ENCODE measurements around the gene RYR1. TPM values are rescaled to one million over a fixed set of nuclear protein-coding genes. Genes with fewer than 3 reads are reported as not detected.

RYR1 gene
- polyA plus RNA-seq, 1 of the 3 experiments (the other 2 are of a cell fraction): under 0.01 TPM

DNA sequence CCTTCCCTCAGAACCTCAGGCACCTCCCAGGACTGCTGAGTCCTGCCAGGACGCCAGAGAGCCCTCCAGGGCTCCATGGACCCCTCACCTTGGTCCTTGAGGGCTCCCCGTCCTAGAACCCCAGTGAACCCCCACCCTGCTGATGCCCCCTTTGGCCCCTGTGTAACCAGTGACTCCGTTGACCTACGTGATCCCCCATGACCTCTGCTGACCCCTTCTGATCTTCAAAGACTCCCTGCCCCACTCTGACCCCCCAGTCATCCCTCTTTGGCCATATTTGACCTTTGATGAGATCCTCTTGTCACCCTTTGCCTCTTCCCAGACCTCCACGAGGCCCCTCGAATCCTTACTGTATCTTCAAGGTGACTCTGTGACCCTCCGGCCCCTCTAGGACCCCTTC is 92.9 kb downstream of the RYR1 start:
- H3K9me2 ChIP-seq: no peaks in the 10 kb centered on the region
- H3F3A ChIP-seq (replicated peaks; ENCODE audit: insufficient read depth): no peaks in the 10 kb centered on the region
- POLR2A ChIA-PET: no interaction called here
- H3K27me3 ChIP-seq (ENCODE audit: insufficient read depth): no peaks in the 10 kb centered on the region
- CTCF ChIA-PET: no interaction called here
- no peaks in the 10 kb centered on the region for H3K36me3 ChIP-seq (replicated peaks in 1 of 2; ENCODE audit: control insufficient read depth in 1 of 2, insufficient read depth in 2 of 2, low read length in 1 of 2)
- H4K20me1 ChIP-seq (ENCODE audit: insufficient read depth): no peaks in the 10 kb centered on the region
- H3K79me2 ChIP-seq (ENCODE audit: insufficient read depth): no peaks in the 10 kb centered on the region
- no peak overlapping the region for H3K9ac ChIP-seq
- H3K4me1 ChIP-seq (ENCODE audit: control insufficient read depth in 1 of 2, insufficient read depth in 2 of 2, low read depth in 1 of 2, low read length in 1 of 2): no peaks in the 10 kb centered on the region
- no peak overlapping the region for H2AFZ ChIP-seq (ENCODE audit: low read depth)
- TF ChIP-seq, protein P1, sequence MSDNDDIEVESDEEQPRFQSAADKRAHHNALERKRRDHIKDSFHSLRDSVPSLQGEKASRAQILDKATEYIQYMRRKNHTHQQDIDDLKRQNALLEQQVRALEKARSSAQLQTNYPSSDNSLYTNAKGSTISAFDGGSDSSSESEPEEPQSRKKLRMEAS (IDR thresholded peaks at IDR 0.05; ENCODE audit: low read depth): no peak
- TF ChIP-seq EP300 (IDR thresholded peaks at IDR 0.05; ENCODE audit: borderline replicate concordance in 1 of 2, low read depth in 1 of 2, low read length in 1 of 2): no peak
- no peak for TF ChIP-seq FOXJ3 (CRISPR knock-in tag; IDR thresholded peaks at IDR 0.05)
- no peak for TF ChIP-seq RXRA (IDR thresholded peaks at IDR 0.05; ENCODE audit: borderline replicate concordance, low read depth)
- no peak for TF ChIP-seq ELF1 (IDR thresholded peaks at IDR 0.05)
- no peak for TF ChIP-seq TAF1 (IDR thresholded peaks at IDR 0.05; ENCODE audit: borderline replicate concordance, low read depth, low read length)
- TF ChIP-seq, protein P2, sequence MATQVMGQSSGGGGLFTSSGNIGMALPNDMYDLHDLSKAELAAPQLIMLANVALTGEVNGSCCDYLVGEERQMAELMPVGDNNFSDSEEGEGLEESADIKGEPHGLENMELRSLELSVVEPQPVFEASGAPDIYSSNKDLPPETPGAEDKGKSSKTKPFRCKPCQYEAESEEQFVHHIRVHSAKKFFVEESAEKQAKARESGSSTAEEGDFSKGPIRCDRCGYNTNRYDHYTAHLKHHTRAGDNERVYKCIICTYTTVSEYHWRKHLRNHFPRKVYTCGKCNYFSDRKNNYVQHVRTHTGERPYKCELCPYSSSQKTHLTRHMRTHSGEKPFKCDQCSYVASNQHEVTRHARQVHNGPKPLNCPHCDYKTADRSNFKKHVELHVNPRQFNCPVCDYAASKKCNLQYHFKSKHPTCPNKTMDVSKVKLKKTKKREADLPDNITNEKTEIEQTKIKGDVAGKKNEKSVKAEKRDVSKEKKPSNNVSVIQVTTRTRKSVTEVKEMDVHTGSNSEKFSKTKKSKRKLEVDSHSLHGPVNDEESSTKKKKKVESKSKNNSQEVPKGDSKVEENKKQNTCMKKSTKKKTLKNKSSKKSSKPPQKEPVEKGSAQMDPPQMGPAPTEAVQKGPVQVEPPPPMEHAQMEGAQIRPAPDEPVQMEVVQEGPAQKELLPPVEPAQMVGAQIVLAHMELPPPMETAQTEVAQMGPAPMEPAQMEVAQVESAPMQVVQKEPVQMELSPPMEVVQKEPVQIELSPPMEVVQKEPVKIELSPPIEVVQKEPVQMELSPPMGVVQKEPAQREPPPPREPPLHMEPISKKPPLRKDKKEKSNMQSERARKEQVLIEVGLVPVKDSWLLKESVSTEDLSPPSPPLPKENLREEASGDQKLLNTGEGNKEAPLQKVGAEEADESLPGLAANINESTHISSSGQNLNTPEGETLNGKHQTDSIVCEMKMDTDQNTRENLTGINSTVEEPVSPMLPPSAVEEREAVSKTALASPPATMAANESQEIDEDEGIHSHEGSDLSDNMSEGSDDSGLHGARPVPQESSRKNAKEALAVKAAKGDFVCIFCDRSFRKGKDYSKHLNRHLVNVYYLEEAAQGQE (IDR thresholded peaks at IDR 0.05; ENCODE audit: low read depth, low read length): no peak
- no peak overlapping the region for H3K4me2 ChIP-seq
- no peak overlapping the region for H3K27ac ChIP-seq (ENCODE audit: low read depth in 2 of 2, low read length in 1 of 2)
- WGBS (ENCODE audit: low lambda C conversion rate): 57% methylated on average over 7 of the region's 7 CpGs
- no peak overlapping the region for H3K4me3 ChIP-seq (ENCODE audit: low read depth in 2 of 2, low read length in 1 of 2)
- no peaks in the 10 kb centered on the region for H3K9me3 ChIP-seq
- DNase-seq: no peak

DNA sequence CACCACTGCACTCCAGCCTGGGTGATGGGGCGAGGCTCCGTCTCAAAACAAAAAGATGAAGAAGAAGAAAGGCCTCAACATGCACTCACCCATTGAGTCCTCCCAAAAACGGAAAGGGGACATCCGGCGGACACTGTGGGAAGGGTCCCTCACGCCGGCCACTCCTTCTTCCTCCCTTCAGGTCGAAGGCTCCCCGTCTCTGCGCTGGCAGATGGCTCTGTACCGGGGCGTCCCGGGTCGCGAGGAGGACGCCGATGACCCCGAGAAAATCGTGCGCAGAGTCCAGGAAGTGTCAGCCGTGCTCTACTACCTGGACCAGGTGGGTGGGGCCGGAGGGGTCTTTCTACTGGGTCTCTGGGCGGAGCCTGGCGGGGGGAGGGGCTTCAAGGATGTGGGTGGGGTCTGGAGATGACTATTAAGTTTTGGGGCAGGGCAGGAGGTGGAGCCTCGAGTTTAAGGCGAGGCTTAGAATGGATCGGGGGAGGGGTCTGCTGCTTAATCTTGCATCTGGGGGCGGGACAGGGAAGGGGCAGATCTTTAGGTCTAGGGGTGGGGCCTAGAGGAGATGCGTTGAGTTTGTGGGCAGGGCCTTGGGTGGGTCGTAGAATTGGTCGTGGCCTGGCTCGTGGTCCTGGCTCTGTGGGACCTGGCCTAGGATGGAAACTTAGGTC is 94.1 kb downstream of the RYR1 start:
- Histone ChIP-seq H3F3A (replicated peaks; ENCODE audit: insufficient read depth) (no peaks in the 10 kb centered on the region), H3K9me2 (no peaks in the 10 kb centered on the region), H3K9ac (no peak overlapping the region), H3K4me1 (ENCODE audit: control insufficient read depth in 1 of 2, insufficient read depth in 2 of 2, low read depth in 1 of 2, low read length in 1 of 2) (no peaks in the 10 kb centered on the region), H3K27ac (ENCODE audit: low read depth in 2 of 2, low read length in 1 of 2) (no peak overlapping the region), H2AFZ (ENCODE audit: low read depth) (no peak overlapping the region), H3K9me3 (no peaks in the 10 kb centered on the region), H4K20me1 (ENCODE audit: insufficient read depth) (no peaks in the 10 kb centered on the region), H3K4me3 (ENCODE audit: low read depth in 2 of 2, low read length in 1 of 2) (no peak overlapping the region), H3K27me3 (ENCODE audit: insufficient read depth) (no peaks in the 10 kb centered on the region), H3K79me2 (ENCODE audit: insufficient read depth) (no peaks in the 10 kb centered on the region), H3K36me3 (replicated peaks in 1 of 2; ENCODE audit: control insufficient read depth in 1 of 2, insufficient read depth in 2 of 2, low read length in 1 of 2) (no peaks in the 10 kb centered on the region), H3K4me2 (no peak overlapping the region)
- ChIA-PET CTCF (no interaction called here), POLR2A (no interaction called here)
- DNase-seq: no peak
- 82% methylated on average over 32 of the region's 32 CpGs for WGBS (ENCODE audit: low lambda C conversion rate)
- no peak for TF ChIP-seq EZH2phosphoT487 (IDR thresholded peaks at IDR 0.05; ENCODE audit: borderline replicate concordance, low read depth)
- no peak for TF ChIP-seq YY1 (IDR thresholded peaks at IDR 0.05; ENCODE audit: low read depth)
- TF ChIP-seq, protein P2 (IDR thresholded peaks at IDR 0.05; ENCODE audit: low read depth, low read length): no peak
- TF ChIP-seq, protein P3, sequence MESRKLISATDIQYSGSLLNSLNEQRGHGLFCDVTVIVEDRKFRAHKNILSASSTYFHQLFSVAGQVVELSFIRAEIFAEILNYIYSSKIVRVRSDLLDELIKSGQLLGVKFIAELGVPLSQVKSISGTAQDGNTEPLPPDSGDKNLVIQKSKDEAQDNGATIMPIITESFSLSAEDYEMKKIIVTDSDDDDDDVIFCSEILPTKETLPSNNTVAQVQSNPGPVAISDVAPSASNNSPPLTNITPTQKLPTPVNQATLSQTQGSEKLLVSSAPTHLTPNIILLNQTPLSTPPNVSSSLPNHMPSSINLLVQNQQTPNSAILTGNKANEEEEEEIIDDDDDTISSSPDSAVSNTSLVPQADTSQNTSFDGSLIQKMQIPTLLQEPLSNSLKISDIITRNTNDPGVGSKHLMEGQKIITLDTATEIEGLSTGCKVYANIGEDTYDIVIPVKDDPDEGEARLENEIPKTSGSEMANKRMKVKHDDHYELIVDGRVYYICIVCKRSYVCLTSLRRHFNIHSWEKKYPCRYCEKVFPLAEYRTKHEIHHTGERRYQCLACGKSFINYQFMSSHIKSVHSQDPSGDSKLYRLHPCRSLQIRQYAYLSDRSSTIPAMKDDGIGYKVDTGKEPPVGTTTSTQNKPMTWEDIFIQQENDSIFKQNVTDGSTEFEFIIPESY (IDR thresholded peaks at IDR 0.05; ENCODE audit: borderline replicate concordance, low read depth): no peak
- no peak for TF ChIP-seq NRF1 (IDR thresholded peaks at IDR 0.05; ENCODE audit: low read depth, low read length)
- TF ChIP-seq, protein P4, sequence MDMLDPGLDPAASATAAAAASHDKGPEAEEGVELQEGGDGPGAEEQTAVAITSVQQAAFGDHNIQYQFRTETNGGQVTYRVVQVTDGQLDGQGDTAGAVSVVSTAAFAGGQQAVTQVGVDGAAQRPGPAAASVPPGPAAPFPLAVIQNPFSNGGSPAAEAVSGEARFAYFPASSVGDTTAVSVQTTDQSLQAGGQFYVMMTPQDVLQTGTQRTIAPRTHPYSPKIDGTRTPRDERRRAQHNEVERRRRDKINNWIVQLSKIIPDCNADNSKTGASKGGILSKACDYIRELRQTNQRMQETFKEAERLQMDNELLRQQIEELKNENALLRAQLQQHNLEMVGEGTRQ (IDR thresholded peaks at IDR 0.05; ENCODE audit: borderline replicate concordance, low read depth, low read length): no peak
- TF ChIP-seq JUND (IDR thresholded peaks at IDR 0.05): no peak
- TF ChIP-seq SIN3A (IDR thresholded peaks at IDR 0.05; ENCODE audit: borderline replicate concordance, low read depth, low read length): no peak
- TF ChIP-seq ELF1 (IDR thresholded peaks at IDR 0.05): no peak
- TF ChIP-seq RCOR1 (IDR thresholded peaks at IDR 0.05; ENCODE audit: low read length): no peak
- TF ChIP-seq, protein P1 (IDR thresholded peaks at IDR 0.05; ENCODE audit: low read depth): no peak

All from SK-N-SH (cell line).